Left lung (tissue), 10 donors: Measurements from ENCODE around the gene C9orf50. TPM values are rescaled to one million over a fixed set of nuclear protein-coding genes. Genes with fewer than 3 reads are reported as not detected.
"Not testable (repeated sequence)": the region's sequence is repeated elsewhere in the genome, so short reads cannot be mapped to it uniquely, and the experiment has no call there.

Source experiments
- ATAC-seq: fragments of 200-7000 bp; cut with Tn5 transposase; one replicate; pipeline ENCODE4 v1.9.1; 2020; ENCODE audit warnings: moderate library complexity
- DNase-seq, 4 donors: peaks; one replicate each; pipeline ENCODE4 v3.0.0-alpha.2; 2013 to 2020
- H3K27ac ChIP-seq, 2 donors: fragments of 200-600 bp; sonication (generic) in 1 of 2; one replicate each; pipeline versions ENCODE4 v1.5.0 to v1.8.0; 2020 to 2021
- H3K27me3 ChIP-seq, 2 donors: fragments of 200-600 bp; sonication (generic) in 1 of 2; one replicate each; pipeline versions ENCODE4 v1.5.0 to v1.8.0; 2020 to 2021
- H3K36me3 ChIP-seq, 2 donors: fragments of 200-600 bp; sonication (generic) in 1 of 2; one replicate each; pipeline versions ENCODE4 v1.5.0 to v1.8.0; 2020 to 2021
- H3K4me1 ChIP-seq, 2 donors: fragments of 200-600 bp; one replicate each; pipeline ENCODE4 v1.8.0; 2021
- H3K4me3 ChIP-seq, 2 donors: fragments of 200-600 bp; sonication (generic) in 1 of 2; one replicate each; pipeline versions ENCODE4 v1.5.0 to v1.8.0; 2020 to 2021; ENCODE audit warnings: mild to moderate bottlenecking in 1 of 2
- H3K9me3 ChIP-seq, 2 donors: fragments of 200-600 bp; sonication (generic) in 1 of 2; one replicate each; pipeline versions ENCODE4 v1.5.0 to v1.8.0; 2020 to 2021
- intact Hi-C, 2 donors: fragments of 100-400 bp; cut with DNase I; formaldehyde crosslinking; loops; one replicate each; pipeline versions ENCODE4 v1.11.2 to v1.14.2; 2022
- polyA plus RNA-seq, 6 donors: library from polyadenylated mRNA; unstranded; fragments of 120-200 nt; gene quantifications; one replicate each; pipeline ENCODE4 v1.2.1, GENCODE V29; 2013; ENCODE audit not compliant: insufficient read length in 6 of 6
- total RNA-seq, 2 donors: library from RNA; stranded (reverse); fragmentation: NEBNext Ultra II Directional; extraction: Animal tissue kit (Norgen Biotek cat#: 25700); gene quantifications; one replicate each; pipeline ENCODE4 v1.2.1, GENCODE V29; 2021
- TF ChIP-seq, protein P1 (sequence below), 2 donors: fragments of 200-600 bp; sonication (generic) in 1 of 2; IDR thresholded peaks; one replicate each; pipeline versions ENCODE4 v1.5.0 to v1.8.0; 2021; ENCODE audit warnings: antibody characterized with exemption in 2 of 2
- donor health status: DM: no; HTN: yes; CAD: no.
- donor health status: DM: no; HTN: no; CAD: no.

C9orf50 gene
- total and polyA plus RNA-seq, 8 donors = 0.18 to 0.51 (median 0.44) TPM; not detected in 2

GRCh38 chr9:129667378-129667777, 46.5 kb upstream of the C9orf50 start:
- intact Hi-C loops = no loop called here
- no peak for DNase-seq
- Histone ChIP-seq H3K9me3 (no peaks in the 10 kb centered on the region), H3K4me3 (no peak overlapping the region), H3K27me3 (peaks cover 10 to 73% of the 10 kb centered on the region in 2 donors), H3K36me3 (no peaks in the 10 kb centered on the region), H3K4me1 (peaks cover 5 to 12% of the 10 kb centered on the region in 2 donors), H3K27ac (no peak overlapping the region)
- TF ChIP-seq, protein P1, sequence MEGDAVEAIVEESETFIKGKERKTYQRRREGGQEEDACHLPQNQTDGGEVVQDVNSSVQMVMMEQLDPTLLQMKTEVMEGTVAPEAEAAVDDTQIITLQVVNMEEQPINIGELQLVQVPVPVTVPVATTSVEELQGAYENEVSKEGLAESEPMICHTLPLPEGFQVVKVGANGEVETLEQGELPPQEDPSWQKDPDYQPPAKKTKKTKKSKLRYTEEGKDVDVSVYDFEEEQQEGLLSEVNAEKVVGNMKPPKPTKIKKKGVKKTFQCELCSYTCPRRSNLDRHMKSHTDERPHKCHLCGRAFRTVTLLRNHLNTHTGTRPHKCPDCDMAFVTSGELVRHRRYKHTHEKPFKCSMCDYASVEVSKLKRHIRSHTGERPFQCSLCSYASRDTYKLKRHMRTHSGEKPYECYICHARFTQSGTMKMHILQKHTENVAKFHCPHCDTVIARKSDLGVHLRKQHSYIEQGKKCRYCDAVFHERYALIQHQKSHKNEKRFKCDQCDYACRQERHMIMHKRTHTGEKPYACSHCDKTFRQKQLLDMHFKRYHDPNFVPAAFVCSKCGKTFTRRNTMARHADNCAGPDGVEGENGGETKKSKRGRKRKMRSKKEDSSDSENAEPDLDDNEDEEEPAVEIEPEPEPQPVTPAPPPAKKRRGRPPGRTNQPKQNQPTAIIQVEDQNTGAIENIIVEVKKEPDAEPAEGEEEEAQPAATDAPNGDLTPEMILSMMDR (IDR thresholded peaks at IDR 0.05) = no peak
- ATAC-seq = no peak

DNA sequence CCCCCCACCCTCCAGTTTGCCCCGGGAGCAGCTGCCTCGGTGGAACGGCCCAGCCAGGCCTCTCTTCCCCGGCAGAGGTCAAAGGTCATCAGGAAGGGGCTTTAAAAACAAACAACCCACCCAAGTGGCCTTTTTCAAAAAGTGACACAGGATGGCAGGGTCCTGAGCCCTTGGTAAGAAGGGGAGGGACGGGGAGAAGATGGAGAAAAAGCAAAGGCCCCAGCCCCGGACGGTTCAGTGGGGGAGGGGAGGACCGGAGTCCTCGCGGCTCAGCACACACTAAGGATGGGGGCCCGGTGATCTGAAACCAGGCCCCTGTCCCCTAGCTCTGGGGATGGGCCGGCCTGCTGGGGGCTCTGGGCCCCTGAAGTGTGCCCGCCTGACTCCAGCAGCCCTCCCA, 45.7 kb upstream of the C9orf50 start:
- DNase-seq (no peak), ATAC-seq (no peak)
- intact Hi-C loops = no loop called here
- Histone ChIP-seq H3K4me3 (peak overlapping the region in 1 of 2 donors; percentile 23), H3K36me3 (no peaks in the 10 kb centered on the region), H3K27me3 (peaks cover 10 to 78% of the 10 kb centered on the region in 2 donors), H3K4me1 (peaks cover 5 to 12% of the 10 kb centered on the region in 2 donors), H3K27ac (no peak overlapping the region), H3K9me3 (no peaks in the 10 kb centered on the region)
- TF ChIP-seq, protein P1 (IDR thresholded peaks at IDR 0.05) = no peak

GRCh38 chr9:129665814-129666520, 45.1 kb upstream of the C9orf50 start:
- ATAC-seq = no peak
- peak overlapping the region in 1 of 2 donors; percentile 32 for H3K4me3 ChIP-seq
- H3K27ac ChIP-seq = no peak overlapping the region
- no peaks in the 10 kb centered on the region for H3K9me3 ChIP-seq
- no peak for DNase-seq
- H3K4me1 ChIP-seq = peaks cover 5 to 12% of the 10 kb centered on the region in 2 donors
- intact Hi-C loops = no loop called here
- TF ChIP-seq, protein P1 (IDR thresholded peaks at IDR 0.05) = no peak
- H3K27me3 ChIP-seq = peaks cover 10 to 81% of the 10 kb centered on the region in 2 donors
- H3K36me3 ChIP-seq = no peaks in the 10 kb centered on the region

GRCh38 chr9:129665389-129665775, 44.5 kb upstream of the C9orf50 start, which contains the start of gene PRRX2:
Gene PRRX2 (plus strand): TSS chr9:129665647. CDS start chr9:129665868, 221 bp downstream.
- no peaks in the 10 kb centered on the region for H3K9me3 ChIP-seq
- peak within 1 kb of the TSS; percentile 9 to 32 for H3K4me3 ChIP-seq
- H3K4me1 ChIP-seq = peaks cover 5 to 12% of the 10 kb centered on the region in 2 donors
- peak; percentile 47 for ATAC-seq
- H3K27ac ChIP-seq = no peak within 1 kb of the TSS
- H3K36me3 ChIP-seq = no peaks in the 10 kb centered on the region
- TF ChIP-seq, protein P1 (IDR thresholded peaks at IDR 0.05) = no peak
- peaks cover 10 to 84% of the 10 kb centered on the region in 2 donors for H3K27me3 ChIP-seq
- DNase-seq = peak in 2 of 4 donors; percentile 24 to 30
- intact Hi-C loops = no loop called here

DNA sequence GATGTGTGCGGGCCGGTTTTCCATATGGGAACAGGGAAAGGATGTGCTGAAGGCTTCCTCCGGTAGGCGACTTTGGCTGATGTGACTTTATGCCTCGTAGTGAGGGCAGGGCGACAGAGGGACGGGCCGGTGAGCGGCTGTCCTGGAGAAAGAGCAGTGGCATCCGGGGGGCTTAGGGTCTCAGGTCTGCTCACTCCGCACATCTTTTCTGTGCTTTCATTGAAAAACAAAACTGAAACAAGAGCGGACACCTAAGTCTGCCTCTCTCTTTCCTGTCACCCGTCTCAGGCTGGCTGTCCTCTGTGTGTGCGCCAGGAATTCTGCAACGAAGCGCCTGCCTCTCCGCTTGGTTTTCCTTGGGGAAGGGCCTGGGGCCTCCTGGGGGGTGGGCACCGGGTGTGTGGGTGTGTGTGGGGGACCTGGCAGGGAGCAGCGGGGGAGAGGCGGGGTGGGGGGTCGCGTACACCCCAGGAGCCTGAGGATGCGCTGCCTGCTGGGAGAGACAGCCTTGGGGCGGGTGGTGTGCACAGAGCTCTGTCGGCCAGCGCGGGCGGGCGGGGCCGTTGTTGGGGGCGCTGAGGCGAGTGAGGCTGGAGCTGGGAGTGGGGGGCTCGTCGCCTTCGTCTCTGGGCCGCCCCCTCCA, 44.0 kb upstream of the C9orf50 start:
- DNase-seq (no peak), ATAC-seq (peak; percentile 33)
- Histone ChIP-seq H3K36me3 (no peaks in the 10 kb centered on the region), H3K27ac (no peak overlapping the region), H3K27me3 (peaks cover 10 to 84% of the 10 kb centered on the region in 2 donors), H3K4me3 (peak overlapping the region; percentile 9 to 32), H3K4me1 (peaks cover 5 to 12% of the 10 kb centered on the region in 2 donors), H3K9me3 (no peaks in the 10 kb centered on the region)
- TF ChIP-seq, protein P1 (IDR thresholded peaks at IDR 0.05) = no peak
- intact Hi-C loops = no loop called here

DNA sequence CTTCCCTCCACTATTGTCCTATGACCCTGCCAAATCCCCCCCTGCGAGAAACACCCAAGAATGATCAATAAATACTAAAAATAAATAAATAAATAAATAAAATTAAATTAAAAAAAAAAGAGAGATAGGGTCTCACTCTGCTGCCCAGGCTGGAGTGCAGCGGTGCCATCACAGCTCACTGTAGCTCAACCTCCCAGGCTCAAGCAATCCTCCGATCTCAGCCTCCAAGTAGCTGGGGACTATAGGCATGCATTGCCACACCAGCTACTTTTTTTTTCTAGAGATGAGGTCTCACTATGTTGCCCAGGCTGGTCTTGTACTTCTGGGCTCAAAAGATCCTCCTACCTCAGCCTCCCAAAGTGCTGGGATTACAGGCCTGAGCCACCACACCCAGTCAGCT, 41.3 kb upstream of the C9orf50 start:
- H3K9me3 ChIP-seq, H3K36me3 ChIP-seq, H3K27ac ChIP-seq, ATAC-seq, DNase-seq, H3K4me3 ChIP-seq, intact Hi-C loops: not testable (repeated sequence)
- peaks cover 5 to 12% of the 10 kb centered on the region in 2 donors for H3K4me1 ChIP-seq
- H3K27me3 ChIP-seq = peaks cover 10 to 59% of the 10 kb centered on the region in 2 donors
